ENCODE measurements around the gene TJP1.

DNA sequence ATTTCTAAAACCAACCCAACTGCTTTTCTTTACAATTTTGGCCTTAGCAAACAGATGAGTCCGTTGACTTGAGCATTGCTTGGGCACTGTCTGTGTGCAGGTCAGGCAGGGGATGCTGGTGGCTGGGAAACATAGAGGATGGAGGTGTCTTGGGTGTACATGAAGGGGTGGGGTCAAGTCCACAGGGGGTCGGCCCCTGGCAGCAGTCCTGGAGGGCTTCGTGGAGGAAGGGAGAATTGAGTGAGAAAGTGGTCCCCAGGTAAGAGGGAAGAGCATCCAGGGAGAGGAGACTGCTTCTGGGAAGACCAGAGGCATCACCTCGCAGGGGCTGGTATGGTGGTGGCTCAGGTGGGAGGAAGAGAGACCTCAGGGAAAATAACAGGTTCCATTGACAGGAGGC lies 144.8 kb downstream of the TJP1 start:
- TF ChIP-seq EP300 (IDR thresholded peaks at IDR 0.05) (no peak), POLR2AphosphoS5 (IDR thresholded peaks at IDR 0.05) (no peak), POLR2A (IDR thresholded peaks at IDR 0.05) (no peak)
- TF ChIP-seq, protein P1, sequence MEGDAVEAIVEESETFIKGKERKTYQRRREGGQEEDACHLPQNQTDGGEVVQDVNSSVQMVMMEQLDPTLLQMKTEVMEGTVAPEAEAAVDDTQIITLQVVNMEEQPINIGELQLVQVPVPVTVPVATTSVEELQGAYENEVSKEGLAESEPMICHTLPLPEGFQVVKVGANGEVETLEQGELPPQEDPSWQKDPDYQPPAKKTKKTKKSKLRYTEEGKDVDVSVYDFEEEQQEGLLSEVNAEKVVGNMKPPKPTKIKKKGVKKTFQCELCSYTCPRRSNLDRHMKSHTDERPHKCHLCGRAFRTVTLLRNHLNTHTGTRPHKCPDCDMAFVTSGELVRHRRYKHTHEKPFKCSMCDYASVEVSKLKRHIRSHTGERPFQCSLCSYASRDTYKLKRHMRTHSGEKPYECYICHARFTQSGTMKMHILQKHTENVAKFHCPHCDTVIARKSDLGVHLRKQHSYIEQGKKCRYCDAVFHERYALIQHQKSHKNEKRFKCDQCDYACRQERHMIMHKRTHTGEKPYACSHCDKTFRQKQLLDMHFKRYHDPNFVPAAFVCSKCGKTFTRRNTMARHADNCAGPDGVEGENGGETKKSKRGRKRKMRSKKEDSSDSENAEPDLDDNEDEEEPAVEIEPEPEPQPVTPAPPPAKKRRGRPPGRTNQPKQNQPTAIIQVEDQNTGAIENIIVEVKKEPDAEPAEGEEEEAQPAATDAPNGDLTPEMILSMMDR (IDR thresholded peaks at IDR 0.05) = no peak

Measured in gastroesophageal sphincter (tissue), 3 donors.